LNCaP clone FGC (cell line): ENCODE measurements around the gene UGT1A10.

Source experiments
- DNase-seq: peaks from one replicate; pipeline ENCODE4 v3.0.0-alpha.2; 2011; ENCODE audit warnings: low read depth
- H3K4me3 ChIP-seq: 2 replicates; pipeline ENCODE4 v1.5.1; 2011; ENCODE audit warnings: mild to moderate bottlenecking, low read depth, low read length, control low read depth
- TF ChIP-seq, protein P1 (sequence below): IDR thresholded peaks from 2 replicates; pipeline ENCODE4 v1.5.1; 2012; ENCODE audit warnings: mild to moderate bottlenecking; ENCODE audit not compliant: control insufficient read depth, insufficient read depth; ENCODE audit errors: extremely low read depth

Gene UGT1A10

DNA sequence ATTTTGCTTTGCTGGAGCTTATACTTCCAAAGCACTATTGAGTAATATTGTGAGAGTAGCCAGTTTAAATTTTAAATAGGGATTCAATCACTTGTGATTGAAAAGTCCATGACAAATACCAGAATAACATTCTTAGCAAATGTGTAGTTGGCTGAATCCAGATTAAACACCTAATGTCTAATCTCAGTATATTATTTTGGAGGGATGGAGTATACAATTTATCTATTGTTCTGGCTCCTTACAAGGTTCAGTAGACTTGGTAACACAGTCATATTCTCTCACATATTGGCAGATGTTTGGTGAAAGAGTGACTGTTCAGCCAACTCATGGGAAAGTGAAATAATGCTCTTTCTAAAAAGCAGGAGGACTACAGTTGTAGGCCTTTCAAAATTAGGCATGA is 37.6 kb downstream of the UGT1A10 start:
- H3K4me3 ChIP-seq, result no peak overlapping the region

GRCh38 chr2:233674314-233674713 is 38.1 kb downstream of the UGT1A10 start:
- no peak overlapping the region for H3K4me3 ChIP-seq
- TF ChIP-seq, protein P1, sequence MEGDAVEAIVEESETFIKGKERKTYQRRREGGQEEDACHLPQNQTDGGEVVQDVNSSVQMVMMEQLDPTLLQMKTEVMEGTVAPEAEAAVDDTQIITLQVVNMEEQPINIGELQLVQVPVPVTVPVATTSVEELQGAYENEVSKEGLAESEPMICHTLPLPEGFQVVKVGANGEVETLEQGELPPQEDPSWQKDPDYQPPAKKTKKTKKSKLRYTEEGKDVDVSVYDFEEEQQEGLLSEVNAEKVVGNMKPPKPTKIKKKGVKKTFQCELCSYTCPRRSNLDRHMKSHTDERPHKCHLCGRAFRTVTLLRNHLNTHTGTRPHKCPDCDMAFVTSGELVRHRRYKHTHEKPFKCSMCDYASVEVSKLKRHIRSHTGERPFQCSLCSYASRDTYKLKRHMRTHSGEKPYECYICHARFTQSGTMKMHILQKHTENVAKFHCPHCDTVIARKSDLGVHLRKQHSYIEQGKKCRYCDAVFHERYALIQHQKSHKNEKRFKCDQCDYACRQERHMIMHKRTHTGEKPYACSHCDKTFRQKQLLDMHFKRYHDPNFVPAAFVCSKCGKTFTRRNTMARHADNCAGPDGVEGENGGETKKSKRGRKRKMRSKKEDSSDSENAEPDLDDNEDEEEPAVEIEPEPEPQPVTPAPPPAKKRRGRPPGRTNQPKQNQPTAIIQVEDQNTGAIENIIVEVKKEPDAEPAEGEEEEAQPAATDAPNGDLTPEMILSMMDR, result no peak
- no peak for DNase-seq

More for the DNA sequence above, 37.6 kb downstream of the UGT1A10 start:
- TF ChIP-seq, protein P1, result no peak
- no peak for DNase-seq

GRCh38 chr2:233674995-233675394 is 38.7 kb downstream of the UGT1A10 start:
- DNase-seq, result no peak
- TF ChIP-seq, protein P1, result no peak
- H3K4me3 ChIP-seq, result no peak overlapping the region

- TF ChIP-seq, protein P1, result no peak
- no peak for DNase-seq
- no peak overlapping the region for H3K4me3 ChIP-seq
Observed at GRCh38 chr2:233676046-233676445, 39.8 kb downstream of the UGT1A10 start.

DNA sequence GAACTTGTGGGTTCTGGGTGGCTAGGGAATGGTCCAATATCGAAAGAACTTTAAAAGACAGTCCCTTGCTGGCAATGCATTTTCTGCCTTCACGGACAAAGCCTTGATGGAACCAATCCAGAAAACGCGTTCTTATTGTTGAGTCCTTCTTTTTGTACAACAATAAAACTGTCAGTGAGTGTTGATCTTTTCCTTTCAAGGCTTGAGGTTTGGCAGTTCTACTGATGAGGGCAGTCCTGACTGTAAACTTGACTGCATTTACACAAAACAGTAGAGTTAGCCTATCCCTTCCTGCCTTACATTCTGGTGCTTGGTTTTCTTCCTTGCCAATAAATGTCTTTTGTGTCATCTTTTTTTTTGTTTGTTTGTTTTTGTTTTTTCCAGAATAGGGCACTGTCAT is 42.9 kb downstream of the UGT1A10 start:
- TF ChIP-seq, protein P1, result no peak
- DNase-seq, result peak; percentile 23
- no peak overlapping the region for H3K4me3 ChIP-seq

DNA sequence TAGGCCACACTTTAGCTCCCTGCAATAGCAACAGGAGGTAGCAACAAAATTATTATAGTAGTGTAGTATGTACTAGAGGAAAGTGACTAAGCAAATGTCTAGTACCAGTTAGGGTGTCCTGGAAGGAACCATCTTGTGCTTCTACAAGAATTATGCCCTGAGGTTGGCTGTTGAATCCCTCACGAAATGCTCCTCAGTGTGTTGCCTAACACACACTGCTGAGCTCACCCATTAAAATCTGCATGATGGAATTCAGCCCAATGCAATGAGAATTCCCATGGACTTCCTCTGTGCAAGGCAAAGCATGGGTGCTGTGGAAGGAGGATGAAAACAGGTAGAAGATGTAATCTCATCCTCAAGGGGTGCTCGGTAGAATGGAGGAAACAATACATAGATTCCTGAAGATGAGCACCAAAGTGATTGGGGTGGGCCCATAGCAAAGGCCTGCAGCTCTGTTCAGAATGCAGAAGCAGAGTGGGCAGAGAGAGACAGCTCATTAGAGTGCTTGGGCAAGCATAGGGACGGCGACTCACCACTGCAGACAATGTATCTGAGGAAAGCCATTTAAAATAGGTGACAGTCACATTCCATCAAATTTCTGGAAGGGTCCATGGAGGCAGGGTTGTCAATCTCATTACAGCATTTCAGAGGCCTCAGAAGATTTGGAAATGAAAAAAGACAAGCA is 44.3 kb downstream of the UGT1A10 start:
- no peak overlapping the region for H3K4me3 ChIP-seq
- TF ChIP-seq, protein P1, result no peak
- no peak for DNase-seq
